Right forelimb (tissue), 1 donor: ENCODE measurements around the gene NPLOC4.

Experiments used
- DNase-seq: peaks from one replicate; pipeline ENCODE4 v3.0.0-alpha.2; 2018

NPLOC4 gene

GRCh38 chr17:81660441-81660840, 23.5 kb upstream of the NPLOC4 start:
- no peak for DNase-seq

DNA sequence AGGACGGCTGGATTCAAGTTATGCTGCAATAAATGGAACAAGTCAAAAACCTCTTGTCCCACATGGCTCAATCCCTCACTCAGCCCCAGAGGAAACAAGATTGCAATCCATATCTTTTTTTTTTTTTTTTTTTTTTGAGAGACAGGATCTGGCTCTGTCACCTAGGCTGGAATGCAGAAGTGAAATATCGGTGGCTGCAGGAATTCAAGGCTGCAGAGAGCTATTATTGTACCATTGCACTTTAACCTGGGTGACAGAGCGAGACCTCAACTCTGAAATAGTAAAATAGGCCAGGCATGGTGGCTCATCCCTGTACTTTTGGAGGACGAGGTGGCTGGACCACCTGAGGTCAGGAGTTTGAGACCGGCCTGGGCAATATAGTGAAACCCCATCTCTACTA, 22.1 kb upstream of the NPLOC4 start:
- DNase-seq = no peak

GRCh38 chr17:81656835-81657234, 19.9 kb upstream of the NPLOC4 start:
- DNase-seq = no peak

DNA sequence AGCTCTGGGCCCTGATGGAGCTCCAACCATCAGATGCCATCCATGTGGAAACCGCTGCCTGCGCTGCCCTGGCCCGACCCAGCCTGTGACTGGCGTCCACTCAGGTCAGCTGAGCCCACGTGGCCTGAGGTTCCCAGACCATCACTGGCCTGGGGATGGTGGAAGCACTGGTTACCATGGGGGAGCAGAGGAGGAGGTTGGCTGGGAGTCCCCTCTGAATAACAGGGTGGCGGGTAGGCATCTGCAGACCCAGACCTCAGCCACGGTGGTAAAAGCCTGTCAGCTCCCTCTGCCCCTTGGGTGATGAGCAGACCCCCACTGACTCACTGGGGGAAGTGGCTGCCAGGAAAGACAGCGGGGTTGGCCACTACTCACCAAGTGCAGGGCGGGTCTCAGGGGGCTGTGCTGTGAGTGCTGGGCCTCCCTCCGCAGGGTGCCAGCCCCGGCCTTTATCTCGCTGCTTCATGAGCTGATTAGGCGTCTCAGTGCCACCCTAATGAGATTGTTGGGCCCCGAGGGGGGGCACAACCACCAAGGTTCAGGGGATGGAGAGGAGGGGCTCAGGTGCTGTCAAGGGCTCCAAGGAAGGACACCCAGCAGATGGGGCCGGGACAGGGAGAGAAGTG, 19.3 kb upstream of the NPLOC4 start, which contains the start of gene PDE6G:
PDE6G (minus strand) TSS at position 425 of the 626 bp plus-strand sequence. CDS start 3,237 bp downstream, outside the sequence.
- DNase-seq = peak; percentile 21

DNA sequence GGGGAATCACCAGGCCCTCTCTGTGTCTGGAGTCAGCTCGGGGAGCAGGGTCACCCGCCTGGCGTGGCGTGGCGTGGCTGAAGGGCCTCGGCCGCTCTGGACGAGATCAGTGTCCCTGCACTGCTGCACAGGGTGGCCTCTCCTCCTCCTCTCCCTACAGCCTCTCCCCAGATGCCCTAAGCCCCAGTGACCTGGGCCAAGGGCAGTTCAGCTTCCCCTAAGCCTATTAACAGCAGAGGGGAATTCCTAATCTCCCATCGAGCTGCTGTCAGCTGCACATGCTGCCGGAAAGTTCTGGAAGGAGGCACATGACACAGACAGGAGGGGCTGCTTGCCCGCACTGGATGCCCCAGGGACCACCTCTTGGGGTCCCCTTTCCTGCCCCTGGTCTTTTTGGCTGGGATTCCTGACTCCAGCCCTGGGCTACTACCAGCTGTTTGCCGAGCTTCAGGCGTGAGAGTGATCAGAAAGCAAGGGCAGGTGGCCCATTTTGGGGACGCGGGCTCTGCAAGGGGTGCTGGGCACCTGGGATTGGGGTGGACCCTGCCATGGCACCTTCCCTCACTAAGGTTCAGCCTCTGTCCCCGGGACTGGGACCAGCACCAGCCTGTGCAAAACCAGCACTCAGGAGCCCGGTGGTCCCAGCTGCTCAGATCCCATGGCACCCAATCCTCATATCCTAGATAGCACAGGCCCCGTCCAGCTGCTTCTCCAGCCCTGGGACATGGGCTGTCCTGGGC, 18.6 kb upstream of the NPLOC4 start:
- DNase-seq = no peak

DNA sequence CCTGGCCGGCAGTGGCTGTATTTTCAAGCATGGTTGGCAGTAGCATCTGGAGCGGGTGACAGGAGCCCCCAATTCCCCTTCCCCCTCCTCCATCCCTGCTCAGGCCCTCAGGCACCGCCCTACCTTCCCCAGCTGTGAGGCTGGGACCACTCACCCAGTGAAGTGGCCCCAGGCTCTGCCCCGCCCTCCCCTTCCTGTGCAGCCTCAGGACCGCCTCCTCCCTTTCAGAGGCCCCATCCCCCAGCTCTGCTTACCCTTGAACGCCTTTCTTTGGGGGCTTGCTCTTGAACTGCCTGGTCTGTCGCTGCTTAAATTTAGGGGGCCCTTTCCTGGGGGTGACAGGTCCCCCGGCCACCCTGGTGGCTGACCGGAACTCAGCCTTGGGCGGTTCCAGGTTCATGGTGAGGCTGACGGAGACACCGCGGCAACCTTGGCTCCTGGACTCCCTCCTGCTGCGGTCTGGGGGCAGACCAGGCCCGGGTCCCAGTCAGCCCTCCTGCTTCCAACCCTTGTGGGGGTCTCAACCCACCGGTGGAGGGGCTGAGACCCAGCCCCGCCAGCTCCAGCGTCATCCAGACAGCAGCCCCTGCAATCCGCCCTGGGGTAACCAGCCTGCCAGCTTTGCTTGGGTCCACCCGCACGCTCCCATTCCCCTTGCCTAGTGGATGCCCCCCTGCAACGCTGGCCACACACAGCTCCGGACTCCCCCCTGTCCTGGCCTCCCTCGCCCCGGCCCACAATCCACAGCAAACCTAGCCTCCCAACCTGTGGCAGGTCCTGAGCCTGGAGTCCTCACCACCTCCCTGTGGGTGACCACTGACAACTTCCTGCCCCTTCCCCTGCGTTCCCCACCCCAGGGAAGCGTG, 16.2 kb upstream of the NPLOC4 start:
- no peak for DNase-seq

DNA sequence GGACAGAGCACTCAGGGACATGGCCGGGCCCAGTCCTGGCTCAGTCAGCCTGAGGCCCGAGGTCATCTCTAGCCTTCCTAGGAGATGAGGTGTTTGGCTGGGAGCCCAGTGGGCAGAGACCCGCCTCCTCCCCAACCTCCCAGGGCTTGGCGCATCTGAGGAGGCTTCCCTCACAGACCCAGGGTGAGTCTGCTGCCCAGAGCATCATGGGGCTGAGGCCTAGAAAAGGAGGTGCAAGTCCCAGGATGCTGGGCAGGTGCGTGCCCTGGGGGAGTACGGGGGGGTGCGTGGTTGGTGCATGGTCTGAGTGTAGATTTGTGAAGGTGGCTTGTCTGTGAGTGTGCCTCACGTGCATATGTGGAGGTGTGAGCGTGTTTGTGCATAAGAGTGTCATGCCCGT, 14.8 kb upstream of the NPLOC4 start:
- DNase-seq = no peak

DNA sequence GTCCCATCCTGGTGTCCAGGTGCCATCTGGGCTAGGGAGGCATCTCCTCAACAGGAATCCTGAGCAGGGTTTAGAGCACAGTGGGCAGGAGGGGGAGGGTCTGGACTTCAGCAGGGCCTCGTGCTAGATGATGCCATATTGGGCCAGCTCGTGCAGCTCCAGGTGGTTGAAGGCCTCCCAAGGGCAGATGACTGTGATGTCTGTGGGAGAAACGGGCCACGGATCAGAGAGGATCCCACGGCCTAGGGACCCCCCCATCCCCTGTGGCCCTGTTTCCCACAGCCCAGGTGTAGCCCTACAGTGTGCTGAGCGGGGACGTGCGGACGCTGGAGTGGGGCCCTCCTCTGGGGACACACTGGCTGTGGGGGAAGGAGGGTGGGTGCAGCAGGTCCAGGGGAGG, 14.0 kb upstream of the NPLOC4 start:
- DNase-seq = no peak

DNA sequence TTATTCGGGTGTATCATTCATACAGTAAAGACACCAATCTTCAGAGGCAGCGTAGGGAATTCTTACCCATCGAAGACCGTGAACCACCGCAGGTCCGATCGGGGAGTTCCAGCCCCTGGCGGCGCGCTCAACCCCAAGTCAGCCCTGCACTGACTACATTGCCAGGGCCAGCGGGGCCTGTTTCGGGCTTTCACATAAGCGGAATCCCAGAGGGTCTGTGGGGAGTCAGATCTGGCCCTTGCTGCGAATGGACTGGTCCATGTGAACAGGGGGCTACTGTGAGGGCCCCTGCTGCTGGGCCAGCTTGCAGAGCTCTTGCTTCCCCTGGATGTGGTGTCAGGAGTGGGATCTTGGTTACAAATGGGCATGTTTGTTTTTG, 11.8 kb upstream of the NPLOC4 start:
- no peak for DNase-seq

DNA sequence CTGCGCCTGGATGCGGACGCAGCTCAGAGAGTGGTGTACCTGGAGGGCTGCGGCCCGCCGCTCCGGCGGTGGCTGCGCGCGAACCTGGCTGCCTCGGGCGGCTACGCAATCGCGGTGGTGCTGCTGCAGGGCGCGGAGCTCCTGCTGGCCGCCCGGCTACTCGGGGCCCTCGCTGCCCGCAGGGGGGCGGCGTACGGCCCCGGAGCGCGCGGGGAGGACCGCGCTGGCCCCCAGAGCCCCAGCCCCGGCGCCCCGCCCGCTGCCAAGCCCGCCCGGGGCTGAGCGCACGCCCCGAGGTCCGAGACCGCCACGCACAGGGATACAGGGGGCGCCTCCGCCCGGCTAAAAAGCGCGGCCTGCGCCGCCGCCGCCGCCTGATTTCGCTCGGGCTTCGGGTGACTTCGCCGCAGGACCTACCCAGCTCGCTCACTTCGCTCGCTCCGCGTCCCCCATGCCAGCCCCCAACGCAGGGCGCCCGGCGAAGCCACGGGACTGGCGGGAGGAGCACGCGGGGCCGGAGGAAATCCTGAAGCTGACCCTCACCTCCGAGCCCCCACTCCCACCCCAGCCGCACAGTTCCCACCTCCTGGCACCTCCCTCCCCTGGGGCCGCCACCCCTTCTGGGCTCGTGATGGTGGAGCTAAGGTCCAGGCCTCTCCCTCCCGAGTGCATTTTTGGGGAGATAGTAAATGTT, 11.2 kb upstream of the NPLOC4 start:
- no peak for DNase-seq

GRCh38 chr17:81647640-81648012, 10.7 kb upstream of the NPLOC4 start:
- no peak for DNase-seq

GRCh38 chr17:81646869-81647600, 10.1 kb upstream of the NPLOC4 start:
- no peak for DNase-seq

GRCh38 chr17:81644976-81645952, 8.4 kb upstream of the NPLOC4 start:
- DNase-seq = no peak

GRCh38 chr17:81644496-81644895, 7.6 kb upstream of the NPLOC4 start:
- no peak for DNase-seq

DNA sequence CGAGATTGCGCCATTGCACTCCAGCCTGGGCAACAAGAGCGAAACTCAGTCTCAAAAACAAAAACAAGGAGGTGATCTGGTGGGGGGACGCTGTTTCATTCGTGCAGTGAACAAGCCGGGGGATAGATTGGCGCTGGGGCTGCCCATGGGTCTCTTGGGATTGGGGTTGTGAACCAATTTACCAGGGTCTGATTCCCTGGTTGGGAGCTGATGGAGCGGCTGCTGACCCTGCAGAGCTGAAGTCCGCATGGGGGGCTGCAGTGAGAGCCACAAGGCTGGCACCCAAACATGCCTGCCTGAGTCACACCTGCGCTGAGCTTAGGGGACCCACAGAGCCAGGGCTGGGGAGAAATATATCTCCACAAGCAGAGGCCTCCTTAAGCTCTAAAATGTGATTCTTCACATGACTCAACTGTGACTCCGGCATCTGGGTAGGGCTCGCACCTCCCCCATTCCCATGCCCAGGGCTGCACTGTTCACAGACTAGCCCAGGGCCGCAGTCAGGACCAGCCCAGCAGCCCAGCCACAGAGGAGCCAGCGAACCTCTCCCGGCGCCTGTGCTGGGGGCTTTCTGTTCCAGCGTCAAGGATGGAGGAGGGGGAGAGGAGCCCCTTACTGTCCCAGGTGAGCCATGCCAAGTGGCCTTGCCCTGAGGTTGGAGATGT, 5.0 kb upstream of the NPLOC4 start:
- DNase-seq = no peak

DNA sequence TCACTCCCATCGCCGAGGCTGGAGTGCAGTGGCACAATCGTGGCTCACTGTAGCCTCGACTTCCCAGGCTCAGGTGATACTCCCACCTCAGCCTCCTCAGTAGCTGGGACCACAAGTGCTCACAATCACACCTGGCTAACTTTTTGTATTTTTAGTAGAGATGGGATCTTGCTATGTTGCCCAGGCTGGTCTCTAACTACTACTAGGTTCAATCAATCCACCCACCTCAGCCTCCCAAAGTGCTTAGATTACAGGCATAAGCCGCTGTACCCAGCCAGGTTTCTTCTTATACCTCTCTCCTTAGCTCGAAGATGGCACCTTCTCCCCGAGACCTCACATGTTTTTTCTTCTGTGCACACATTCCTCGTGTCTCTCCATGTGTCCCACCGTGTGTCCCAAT, 3.1 kb upstream of the NPLOC4 start:
- no peak for DNase-seq

DNA sequence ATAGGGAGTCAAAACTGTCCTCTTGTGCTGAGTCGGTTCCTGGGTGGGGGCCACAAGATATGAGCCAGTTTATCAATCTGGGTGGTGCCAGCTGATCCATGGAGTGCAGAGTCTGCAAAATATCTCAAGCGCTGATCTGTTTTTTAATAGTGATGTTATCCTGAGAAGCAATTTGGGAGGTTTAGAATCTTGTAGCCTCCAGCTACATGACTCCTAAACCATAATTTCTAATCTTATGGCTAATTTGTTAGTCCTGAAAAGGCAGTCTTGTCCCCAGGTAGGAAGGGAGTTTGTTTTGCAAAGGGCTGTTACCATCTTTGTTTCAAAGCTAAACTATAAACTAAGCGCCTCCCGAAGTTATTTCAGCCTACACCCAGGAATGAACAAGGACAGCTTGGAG, 1.8 kb upstream of the NPLOC4 start:
- no peak for DNase-seq

GRCh38 chr17:81635973-81636504, 873 bp downstream of the NPLOC4 start:
- no peak for DNase-seq

DNA sequence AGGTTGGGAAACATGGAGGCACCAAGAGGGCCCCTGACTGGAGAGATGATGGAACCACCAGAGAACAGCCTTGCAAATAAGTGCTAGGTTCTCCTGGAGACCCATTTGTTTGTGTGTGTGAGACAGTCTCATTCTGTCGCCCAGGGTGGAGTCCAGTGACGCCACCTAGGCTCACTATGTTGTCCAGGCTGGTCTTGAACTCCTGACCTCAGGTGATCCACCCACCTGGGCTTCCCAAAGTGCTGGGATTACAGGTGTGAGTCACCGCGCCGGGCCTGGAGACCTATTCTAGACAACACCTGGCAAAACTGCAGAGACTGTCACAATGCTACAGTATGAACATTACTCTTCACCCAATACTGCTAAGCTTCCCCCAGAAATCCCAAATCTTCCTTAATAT, 1.5 kb downstream of the NPLOC4 start:
- no peak for DNase-seq

DNA sequence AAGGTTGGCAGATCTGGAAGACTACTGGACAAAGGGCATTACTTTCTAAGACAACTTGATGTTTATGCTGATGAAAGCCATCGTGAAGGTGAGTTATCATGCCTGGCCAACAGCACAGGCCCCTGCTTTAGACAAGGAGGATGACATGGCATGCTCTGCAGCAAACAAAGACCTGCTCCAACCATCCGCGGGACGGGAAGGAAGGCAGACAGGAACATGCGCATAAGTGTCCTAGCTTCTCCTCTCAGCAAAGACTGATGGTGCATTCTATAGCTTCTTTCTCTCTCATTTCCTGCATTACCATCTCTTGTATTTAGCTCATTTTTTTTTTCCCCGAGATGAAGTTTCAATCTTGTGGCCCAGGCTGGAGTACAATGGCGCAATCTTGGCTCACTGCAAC, 5.4 kb downstream of the NPLOC4 start:
- peak; percentile 3 for DNase-seq
